DMS153 (cell line): ENCODE measurements around the gene MBD3.
"Not testable (repeated sequence)": the region's sequence is repeated elsewhere in the genome, so short reads cannot be mapped to it uniquely, and the experiment has no call there.

Experiments used
- DNase-seq: peaks from one replicate; lab custom pipeline; 2025; lab: John Stamatoyannopoulos, UW

Gene MBD3

DNA sequence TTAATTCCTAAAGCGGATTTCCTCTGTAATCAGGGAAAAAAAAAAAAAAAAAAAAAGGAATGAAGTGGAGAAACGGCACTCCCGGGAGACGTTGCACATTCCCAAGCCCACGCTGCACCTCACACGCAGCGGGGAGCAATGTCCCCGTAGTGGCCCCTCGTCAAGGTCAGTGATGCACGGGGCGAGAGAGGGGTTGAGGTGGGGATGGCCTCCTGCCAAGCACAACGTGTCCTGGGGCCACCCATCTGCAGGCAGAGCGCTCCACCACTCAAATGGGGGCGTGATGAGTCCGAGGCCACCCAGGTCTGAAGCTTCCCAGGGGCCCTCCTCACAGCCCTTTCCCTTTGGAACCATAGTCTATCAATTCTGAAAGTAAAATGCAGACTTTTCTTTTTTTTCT lies 53.7 kb downstream of the MBD3 start:
- no peak for DNase-seq

DNA sequence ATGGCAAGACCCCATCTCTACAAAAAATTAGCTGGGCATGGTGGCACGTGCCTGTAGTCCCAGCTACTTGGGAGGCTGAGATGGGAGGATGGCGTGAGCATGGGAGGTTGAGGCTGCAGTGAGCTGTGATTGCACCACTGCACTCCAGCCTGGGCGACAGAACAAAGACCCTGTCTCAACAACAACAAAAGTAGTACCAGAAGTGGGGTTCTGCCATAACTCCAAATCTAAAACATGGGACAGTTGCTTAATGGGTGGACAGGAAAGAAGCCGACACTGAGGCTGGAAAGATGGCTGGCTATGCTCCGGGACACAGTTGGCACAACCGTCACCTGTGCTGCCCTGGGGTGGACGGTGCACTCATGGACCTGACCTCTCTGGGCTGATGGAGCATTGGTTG lies 57.0 kb downstream of the MBD3 start:
- not testable (repeated sequence) for DNase-seq

DNA sequence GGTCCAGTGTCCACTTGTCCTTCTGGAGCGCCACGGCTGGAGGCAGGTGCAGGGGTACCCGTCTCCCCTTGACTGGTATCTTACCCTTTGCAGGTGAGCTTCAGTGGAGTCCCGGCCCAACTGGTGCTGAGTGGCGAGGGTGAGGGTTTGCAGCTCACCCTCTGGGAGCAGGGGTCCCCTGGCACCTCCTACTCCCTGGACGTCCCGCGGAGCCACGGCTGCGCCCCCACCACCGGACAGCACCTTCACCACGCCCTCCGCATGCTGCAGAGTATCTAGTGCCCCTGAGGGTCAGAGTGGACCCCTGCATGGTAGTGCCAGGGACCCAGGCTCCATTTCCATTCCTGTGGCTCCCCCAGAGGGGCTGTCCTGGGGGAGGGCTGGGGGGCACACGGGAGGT lies 57.7 kb downstream of the MBD3 start:
- no peak for DNase-seq

DNA sequence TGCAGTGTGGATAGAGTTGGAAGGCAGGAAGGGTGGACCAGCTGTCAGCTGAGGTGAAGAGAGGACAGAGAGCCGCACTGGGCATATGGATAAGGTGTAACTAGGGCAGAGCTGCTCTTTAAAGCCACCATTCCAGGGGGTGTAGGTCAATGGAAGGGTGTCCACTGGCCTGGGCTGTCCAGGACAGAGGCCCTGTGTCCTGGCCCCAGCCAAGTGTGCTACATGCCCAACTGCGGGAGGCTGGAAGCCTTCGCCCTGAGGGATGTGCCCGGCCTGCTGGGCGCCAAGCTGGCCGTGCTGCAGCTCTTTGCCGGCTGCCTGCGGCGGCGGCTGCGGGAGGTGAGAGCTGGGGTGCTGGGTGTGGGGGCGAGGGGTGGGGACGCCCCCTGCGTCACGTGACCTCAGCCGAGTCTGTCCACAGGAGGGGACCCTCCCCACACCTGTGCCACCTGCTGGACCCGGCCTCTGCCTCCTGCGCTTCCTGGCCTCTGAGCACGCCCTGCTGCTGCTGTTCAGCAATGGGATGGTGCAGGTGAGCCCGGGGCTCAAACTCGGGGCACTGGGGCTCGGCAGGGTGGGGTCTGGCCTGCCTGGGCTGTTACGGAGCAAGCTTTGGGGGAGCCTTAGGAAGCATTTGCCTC lies 59.0 kb downstream of the MBD3 start:
- no peak for DNase-seq

DNA sequence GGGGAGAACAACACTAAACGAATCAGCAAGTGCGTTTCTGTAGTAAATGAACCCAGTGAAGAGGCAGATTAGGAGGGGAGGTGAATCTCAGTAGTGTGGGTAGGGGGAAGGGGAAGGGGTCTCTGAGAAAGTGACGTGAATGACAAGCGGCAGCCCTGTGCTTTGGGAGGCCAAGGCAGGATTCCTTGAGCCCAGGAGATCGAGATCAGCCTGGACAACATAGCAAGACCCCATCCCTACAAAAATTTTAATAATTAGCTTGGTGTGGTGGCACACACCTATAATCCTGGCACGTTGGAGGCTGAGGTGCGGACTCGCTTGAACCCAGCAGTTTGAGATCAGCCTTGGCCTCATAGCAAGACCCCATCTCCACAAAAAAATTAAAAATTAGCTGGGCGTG lies 60.7 kb downstream of the MBD3 start:
- DNase-seq = no peak

DNA sequence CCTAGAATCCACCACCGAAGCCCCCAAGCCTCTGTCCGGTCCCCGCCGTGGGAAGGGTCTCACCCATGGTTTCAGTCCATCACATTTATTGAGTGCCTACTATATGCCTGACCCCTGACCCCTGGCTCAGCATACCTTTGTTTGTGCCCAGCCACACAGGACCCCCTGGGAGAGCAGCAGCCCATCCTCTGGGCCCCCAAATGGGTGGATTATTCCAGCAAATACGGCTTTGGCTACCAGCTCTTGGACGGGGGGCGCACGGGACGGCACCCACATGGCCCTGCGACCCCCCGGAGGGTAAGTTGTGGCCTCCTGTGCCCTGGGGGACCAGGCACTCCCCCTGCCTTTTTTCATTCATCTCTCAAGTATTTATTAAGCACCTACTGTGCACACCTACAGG lies 61.1 kb downstream of the MBD3 start:
- no peak for DNase-seq

DNA sequence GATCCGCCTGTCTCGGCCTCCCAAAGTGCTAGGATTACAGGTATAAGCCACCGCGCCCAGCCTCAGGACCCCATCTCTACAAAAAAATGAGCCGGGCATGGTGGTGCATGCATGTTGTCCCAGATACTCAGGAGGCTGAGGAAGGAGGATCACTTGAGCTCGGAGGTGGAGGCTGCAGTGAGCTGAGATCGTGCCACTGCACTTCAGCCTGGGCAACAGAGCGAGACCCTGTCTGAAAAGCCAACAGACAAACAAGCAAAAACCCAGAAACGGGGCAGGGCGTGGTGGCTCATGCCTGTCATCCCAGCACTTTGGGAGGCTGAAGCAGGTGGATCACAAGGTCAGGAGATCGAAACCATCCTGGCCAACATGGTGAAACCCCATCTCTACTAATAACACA lies 61.8 kb downstream of the MBD3 start:
- not testable (repeated sequence) for DNase-seq

DNA sequence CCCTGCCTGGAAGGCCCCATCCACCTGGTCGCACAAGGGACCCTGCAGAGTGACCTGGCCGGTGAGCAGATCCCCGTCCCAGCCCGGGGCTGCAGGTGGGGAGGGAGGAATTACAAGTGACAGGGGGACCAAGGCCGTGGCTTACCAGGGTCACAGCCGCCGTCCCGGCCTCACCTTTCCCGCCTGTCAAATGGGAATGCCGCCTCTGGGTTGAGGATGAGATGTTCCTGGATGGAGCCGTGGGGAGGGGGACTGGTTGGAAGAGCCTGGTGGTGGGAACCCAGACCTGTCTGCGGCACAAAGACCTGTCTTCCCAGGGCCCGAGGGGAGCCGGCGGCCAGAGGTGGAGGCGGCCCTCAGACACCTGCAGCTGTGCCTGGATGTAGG lies 63.2 kb downstream of the MBD3 start:
- DNase-seq = no peak

DNA sequence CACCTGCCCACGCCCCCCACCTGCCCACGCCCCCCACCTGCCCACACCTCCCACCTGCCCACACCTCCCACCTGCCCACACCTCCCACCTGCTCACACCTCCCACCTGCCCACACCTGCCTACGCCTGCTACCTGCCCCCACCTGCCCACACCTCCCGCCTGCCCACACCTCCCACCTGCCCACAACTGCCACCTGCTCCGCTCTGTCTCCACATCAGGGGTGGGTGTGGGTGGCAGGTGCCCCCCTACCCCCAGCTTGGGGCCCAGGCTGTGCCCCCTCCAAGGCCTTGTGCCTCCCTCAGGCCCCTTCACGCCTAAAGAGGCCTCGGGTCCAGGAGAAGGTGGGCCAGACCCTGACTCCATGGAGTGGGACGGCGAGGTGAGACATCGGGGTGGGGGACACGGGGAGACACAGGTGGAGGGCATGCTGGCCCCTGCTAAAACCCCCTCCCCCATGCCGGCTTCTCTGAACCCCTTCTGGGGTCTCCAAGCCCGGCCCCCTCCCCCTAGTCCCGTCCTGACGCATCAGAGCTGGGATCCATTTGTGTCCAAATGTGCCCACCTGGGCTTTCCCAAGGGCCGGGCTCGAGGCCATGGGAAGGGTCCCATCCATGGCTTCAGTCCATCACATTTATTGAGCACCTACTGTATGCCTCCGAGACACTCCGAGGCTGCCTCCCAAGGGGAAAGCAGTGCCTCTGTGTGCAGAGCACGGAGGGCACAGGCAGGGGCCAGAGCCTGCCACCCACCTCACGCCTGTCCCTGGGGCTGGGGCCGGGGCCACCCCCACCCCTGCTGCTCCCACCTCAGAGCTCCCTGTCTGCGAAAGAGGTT lies 63.9 kb downstream of the MBD3 start:
- DNase-seq = no peak

DNA sequence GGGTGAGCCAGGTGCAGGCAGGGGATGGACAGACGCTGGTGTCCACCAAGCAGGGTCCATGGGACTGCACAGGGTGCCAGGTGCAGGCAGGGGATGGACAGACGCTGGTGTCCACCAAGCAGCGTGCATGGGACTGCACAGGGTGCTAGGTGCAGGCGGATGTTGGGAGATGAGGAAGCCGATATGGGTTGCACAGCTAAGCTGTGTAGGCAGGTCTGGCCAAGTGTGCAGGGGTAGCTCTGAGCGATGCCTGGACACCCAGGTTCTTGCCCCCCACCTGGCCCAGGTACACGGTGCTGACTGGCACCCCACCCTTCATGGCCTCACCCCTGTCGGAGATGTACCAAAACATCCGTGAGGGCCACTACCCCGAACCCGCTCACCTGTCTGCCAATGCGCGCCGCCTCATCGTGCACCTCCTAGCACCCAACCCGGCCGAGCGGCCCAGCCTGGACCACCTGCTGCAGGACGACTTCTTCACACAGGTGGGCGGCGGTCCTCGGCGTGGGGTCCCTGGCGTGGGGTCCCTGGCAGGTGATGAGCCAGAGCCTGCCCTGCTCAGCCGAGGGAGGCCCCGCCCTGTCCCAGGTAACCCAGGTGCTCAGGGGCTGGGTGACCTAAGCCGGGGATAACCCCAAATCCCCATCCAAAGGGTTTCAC lies 64.9 kb downstream of the MBD3 start:
- no peak for DNase-seq

DNA sequence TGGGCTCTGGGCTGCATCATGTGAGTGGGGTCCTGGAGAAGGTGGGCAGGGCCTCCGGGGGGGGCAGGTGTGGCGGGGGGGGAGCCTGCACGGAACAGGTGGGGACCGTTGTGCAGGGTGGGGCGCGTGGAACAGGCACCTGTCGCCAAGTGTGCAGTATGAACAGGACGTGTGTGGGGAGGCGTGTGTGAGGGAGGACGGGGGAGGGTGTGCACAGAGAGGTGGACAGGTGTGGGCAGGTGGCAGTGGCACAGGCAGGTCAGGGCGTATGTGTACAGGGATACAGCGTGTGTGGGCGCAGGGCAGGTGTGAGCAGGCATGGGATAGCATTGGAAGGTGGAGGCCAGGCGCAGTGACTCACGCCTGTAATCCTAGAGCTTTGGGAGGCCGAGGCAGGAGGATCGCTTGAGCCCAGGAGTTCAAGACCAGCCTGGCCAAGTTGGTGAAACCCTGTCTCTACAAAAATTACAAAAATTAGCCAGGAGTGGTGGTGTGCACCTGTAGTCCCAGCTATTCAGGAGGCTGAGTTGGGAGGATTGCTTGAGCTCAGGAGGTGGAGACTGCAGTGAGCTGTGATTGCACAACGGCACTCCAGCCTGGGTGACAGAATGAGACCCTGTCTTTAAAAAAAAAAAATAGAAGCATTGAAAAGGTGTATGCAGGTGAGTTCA lies 65.6 kb downstream of the MBD3 start:
- DNase-seq = no peak

DNA sequence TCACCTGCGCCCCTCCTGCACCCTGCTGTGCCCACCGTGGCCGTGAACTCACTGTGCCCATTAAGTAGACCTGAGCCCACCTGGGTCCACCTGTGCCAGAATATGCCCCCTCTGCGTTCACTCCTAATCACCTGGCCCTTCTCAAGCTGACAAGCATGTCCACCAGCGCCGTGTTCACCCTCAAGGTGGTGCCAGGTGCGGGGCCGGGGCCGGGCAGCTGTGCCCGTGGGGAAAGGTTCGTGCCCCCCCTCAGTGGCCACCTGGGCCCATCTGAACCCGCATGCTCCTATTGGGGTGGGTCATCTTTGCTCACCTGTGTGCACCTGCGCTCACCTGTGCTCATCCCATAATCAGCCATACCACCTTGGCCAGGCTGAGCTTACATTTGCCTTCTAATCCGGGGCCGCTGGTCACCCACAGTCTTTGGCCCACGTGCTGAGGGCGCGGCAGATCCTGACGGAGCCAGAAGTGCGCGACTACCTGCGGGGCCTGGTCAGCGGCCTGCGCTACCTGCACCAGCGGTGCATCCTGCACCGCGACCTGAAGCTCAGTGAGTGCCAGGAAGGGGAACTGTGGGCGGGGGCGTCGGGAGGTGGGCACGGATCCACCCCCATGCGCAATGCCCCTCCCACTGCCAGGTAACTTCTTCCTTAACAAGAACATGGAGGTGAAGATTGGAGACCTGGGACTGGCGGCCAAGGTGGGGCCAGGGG lies 66.4 kb downstream of the MBD3 start:
- no peak for DNase-seq

DNA sequence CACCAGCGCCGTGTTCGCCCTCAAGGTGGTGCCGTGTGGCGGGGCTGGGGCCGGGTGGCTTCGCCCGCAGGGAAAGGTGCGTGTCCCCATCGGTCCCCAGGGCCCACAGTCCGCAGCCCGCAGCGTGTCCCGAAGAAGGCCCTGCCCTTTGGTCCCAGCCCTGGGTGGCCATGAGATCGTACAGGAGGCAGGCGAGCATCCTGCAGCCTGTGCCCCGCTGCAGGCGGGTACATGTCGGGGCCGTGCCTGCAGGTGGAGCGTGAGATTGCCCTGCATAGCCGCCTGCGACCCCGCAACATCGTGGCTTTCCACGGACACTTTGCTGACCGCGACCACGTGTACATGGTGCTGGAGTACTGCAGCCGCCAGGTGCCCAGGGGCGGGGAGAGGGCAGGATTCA lies 67.3 kb downstream of the MBD3 start:
- no peak for DNase-seq

DNA sequence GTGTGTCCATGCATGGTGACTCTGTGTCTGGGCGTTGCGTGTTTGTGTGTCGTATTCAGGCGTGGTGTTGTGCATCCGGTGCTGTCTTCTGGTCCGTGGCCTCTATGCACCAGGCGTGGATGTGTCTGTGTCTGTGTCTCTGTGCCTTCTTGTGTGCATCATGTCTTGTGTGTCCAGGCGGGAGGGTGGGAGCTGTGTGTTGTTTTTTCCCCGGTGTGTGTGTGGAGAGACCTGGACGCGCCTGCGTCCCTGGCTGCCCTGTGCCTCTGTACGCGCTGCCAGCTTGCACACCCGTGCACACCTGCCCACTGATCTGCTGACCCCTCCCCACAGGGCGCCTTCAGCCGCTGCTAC lies 67.7 kb downstream of the MBD3 start:
- no peak for DNase-seq

DNA sequence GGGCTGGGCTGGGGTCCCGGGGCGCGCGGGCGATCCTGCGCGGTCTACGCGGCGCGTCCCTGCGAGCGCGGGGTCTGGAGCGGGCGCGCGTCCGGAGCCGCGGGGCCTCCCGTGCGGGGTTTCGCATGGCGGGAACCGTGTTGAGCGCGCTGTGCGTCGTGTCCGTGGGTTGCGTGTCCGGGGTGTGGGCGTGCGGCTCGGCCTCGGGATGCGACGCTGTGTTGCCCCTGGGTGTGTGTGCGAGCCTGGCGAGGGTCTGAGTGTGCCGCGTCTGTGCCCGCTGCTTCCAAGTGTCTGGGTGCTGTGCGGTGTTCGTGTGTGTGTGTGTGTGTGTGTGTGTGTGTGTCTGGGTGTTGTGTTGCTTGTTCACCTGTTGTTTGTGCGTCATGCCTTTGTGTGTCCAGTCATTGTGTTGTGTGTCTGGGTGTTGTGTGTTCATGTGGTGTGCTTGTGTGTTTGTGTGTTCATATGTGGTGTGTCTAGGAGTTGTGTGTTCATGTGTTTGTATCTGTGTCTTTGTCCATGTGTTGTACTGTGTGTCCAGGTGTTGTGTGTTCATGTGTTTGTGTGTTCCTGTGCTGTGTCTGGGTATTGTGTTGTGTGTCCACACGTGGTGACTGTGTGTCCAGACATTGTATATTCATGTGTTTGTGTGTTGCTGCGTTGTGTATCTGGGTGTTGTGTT lies 68.2 kb downstream of the MBD3 start:
- no peak for DNase-seq
